DND-41 (cell line): Measurements from ENCODE around the gene OGFR.

Source experiments
- ATAC-seq: fragments of 200-7000 bp; cut with Tn5 transposase; 3 replicates; pipeline ENCODE4 v1.9.1; 2021; ENCODE audit warnings: low read depth; ENCODE audit not compliant: insufficient read depth
- DNase-seq: peaks from one replicate; pipeline ENCODE4 v3.0.0-alpha.2; 2020
- H2AFZ ChIP-seq: 2 replicates; pipeline ENCODE4 v1.6.0; 2012; ENCODE audit warnings: low read depth, low read length
- H3K27ac ChIP-seq: 2 replicates; pipeline ENCODE4 v1.5.1; 2012; ENCODE audit warnings: low read length, inconsistent platforms
- H3K27me3 ChIP-seq: fragments of 200-600 bp; sonication (generic); 2 replicates; pipeline ENCODE4 v1.6.0; 2012; ENCODE audit warnings: low read length, mild to moderate bottlenecking, inconsistent platforms; ENCODE audit not compliant: insufficient read depth, poor library complexity
- H3K36me3 ChIP-seq: 2 replicates; pipeline ENCODE4 v1.5.1; 2012; ENCODE audit warnings: low read length, inconsistent platforms; ENCODE audit not compliant: insufficient read depth
- H3K4me1 ChIP-seq: 2 replicates; pipeline ENCODE4 v1.5.1; 2012; ENCODE audit warnings: mild to moderate bottlenecking, low read length; ENCODE audit not compliant: insufficient read depth
- H3K4me2 ChIP-seq: 2 replicates; pipeline ENCODE4 v1.6.0; 2012; ENCODE audit warnings: mild to moderate bottlenecking, moderate library complexity, low read length, inconsistent platforms; ENCODE audit not compliant: insufficient read depth
- H3K4me3 ChIP-seq, 2 experiments: fragments of 200-600 bp in 1 of 2; shearing (Covaris generic) in 1 of 2; 2 replicates each; pipeline ENCODE4 v1.5.1; 2012 to 2016; ENCODE audit warnings: inconsistent platforms in 2 of 2, low read length in 2 of 2, mild to moderate bottlenecking in 2 of 2, low read depth in 1 of 2, moderate library complexity in 1 of 2
- H3K79me2 ChIP-seq: 2 replicates; pipeline ENCODE4 v1.6.0; 2012; ENCODE audit warnings: low read length, inconsistent platforms; ENCODE audit not compliant: insufficient read depth
- H3K9ac ChIP-seq: 2 replicates; pipeline ENCODE4 v1.6.0; 2012; ENCODE audit warnings: low read depth, mild to moderate bottlenecking, inconsistent platforms, low read length, moderate library complexity
- H3K9me3 ChIP-seq: 2 replicates; pipeline ENCODE4 v1.5.1; 2012; ENCODE audit warnings: low read length, moderate library complexity, mild to moderate bottlenecking, inconsistent platforms; ENCODE audit not compliant: insufficient read depth, severe bottlenecking
- H4K20me1 ChIP-seq: 2 replicates; pipeline ENCODE4 v1.6.0; 2012; ENCODE audit warnings: low read length; ENCODE audit not compliant: insufficient read depth
- CTCF ChIP-seq: IDR thresholded peaks from 2 replicates; pipeline ENCODE4 v1.5.1; 2012; ENCODE audit warnings: borderline replicate concordance, low read length, moderate library complexity, mild to moderate bottlenecking; ENCODE audit not compliant: poor library complexity, severe bottlenecking; ENCODE audit errors: extremely low read depth
- EZH2 ChIP-seq: IDR thresholded peaks from 3 replicates; pipeline ENCODE4 v1.6.1; 2012; ENCODE audit warnings: borderline replicate concordance, low read depth, mild to moderate bottlenecking, moderate library complexity, low read length, inconsistent platforms; ENCODE audit not compliant: severe bottlenecking

Gene OGFR

GRCh38 chr20:62839261-62839660 is 34.6 kb downstream of the OGFR start:
- no peak overlapping the region for H3K9ac ChIP-seq
- H3K27ac ChIP-seq, result no peak overlapping the region
- H3K36me3 ChIP-seq, result peaks cover 7% of the 10 kb centered on the region; the same call in 1 of the 2 replicates
- H3K27me3 ChIP-seq, result no peaks in the 10 kb centered on the region
- H3K4me1 ChIP-seq, result no peaks in the 10 kb centered on the region
- no peak overlapping the region for H3K4me2 ChIP-seq
- no peaks in the 10 kb centered on the region for H3K79me2 ChIP-seq
- H2AFZ ChIP-seq, result no peak overlapping the region
- no peak overlapping the region for H3K4me3 ChIP-seq
- TF ChIP-seq CTCF (no peak), EZH2 (no peak)
- H4K20me1 ChIP-seq, result no peaks in the 10 kb centered on the region
- DNase-seq, result no peak
- no peaks in the 10 kb centered on the region for H3K9me3 ChIP-seq
- ATAC-seq, result no peak

- no peak overlapping the region for H3K27ac ChIP-seq
- no peak overlapping the region for H3K4me2 ChIP-seq
- no peaks in the 10 kb centered on the region for H4K20me1 ChIP-seq
- H3K27me3 ChIP-seq, result no peaks in the 10 kb centered on the region
- no peak for DNase-seq
- no peak overlapping the region for H3K4me3 ChIP-seq
- H3K79me2 ChIP-seq, result no peaks in the 10 kb centered on the region
- H2AFZ ChIP-seq, result no peak overlapping the region
- no peak for TF ChIP-seq CTCF
- TF ChIP-seq EZH2, result no peak
- H3K36me3 ChIP-seq, result peaks cover 7% of the 10 kb centered on the region; the same call in 1 of the 2 replicates
- ATAC-seq, result no peak; the same call in 2 of the 3 replicates
- no peaks in the 10 kb centered on the region for H3K9me3 ChIP-seq
- H3K9ac ChIP-seq, result no peak overlapping the region
- no peaks in the 10 kb centered on the region for H3K4me1 ChIP-seq
Observed at GRCh38 chr20:62839816-62840215, 35.2 kb downstream of the OGFR start.

- TF ChIP-seq EZH2 (no peak), CTCF (no peak)
- Histone ChIP-seq H3K4me1 (no peaks in the 10 kb centered on the region), H3K27ac (no peak overlapping the region), H3K79me2 (no peaks in the 10 kb centered on the region), H3K4me2 (no peak overlapping the region), H3K36me3 (peaks cover 11% of the 10 kb centered on the region), H3K9ac (no peak overlapping the region), H3K27me3 (no peaks in the 10 kb centered on the region), H3K4me3 (no peak overlapping the region), H4K20me1 (no peaks in the 10 kb centered on the region), H3K9me3 (no peaks in the 10 kb centered on the region), H2AFZ (no peak overlapping the region)
- ATAC-seq (no peak), DNase-seq (no peak)
Observed at GRCh38 chr20:62840244-62841197, 35.9 kb downstream of the OGFR start.
